ENCODE measurements around the gene CFAP46.
"Not testable (repeated sequence)": the region's sequence is repeated elsewhere in the genome, so short reads cannot be mapped to it uniquely, and the experiment has no call there.

Gene CFAP46

DNA sequence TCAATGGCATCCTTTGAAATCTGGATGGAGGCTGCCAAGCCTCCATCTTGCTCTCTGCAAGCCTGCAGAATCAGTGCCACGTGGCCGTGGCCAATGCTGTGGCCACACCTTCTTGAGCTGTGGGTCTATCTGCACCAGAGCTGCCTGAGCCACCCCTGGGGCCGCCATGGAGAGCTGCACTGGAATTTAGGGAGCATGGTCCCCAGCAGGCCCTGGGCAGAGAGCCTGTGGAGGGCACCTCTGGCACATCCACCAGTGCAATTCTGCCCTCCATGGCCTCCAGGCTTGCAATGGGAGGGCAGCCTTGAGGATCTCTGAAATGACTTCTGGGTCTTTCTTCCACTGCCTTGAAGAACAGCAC, 100.8 kb downstream of the CFAP46 start:
- DNase-seq, result no peak

DNA sequence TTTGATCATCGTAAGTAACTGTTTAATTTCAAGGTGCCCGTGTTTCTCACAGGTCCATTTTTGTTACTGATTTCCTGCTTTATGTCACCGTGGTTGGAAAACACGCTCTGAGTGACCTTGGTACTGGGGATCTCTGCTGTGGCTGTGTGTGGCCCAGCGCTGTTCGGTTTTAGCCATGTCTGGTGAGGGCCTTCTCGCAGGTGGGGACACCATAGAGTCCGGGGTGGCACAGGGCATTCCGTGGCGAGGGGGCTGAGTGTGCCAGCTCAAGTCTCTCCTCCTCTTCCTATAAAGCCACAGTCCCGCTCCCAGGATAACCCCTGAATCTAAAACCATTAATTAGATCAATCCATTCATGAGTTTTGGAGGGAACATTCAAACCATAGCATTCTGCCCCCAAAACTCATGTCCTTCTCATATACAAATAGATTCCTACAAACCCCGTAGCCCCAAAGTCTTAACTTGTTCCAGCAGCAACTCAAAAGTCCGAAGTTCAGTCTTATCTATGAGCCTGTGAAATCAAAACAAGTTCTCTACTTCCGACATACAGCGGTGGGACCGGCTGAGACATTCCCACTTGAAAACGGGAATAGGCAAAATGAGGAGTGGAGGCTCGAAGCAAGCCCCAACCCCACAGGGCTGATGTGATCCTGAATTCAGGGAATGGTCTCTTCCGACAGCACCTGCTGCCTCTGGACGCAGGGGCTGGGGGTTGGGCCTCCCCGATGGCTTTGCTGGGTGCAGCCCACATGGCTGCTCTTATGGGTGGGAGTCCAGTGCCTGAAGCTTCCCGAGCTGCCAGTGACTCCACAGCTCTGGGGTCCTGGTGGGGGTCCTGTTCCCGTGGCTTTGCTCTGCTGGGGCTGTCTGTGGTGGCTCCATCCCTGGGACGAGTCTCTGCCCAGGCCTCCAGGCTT, 101.4 kb downstream of the CFAP46 start:
- DNase-seq, result no peak

DNA sequence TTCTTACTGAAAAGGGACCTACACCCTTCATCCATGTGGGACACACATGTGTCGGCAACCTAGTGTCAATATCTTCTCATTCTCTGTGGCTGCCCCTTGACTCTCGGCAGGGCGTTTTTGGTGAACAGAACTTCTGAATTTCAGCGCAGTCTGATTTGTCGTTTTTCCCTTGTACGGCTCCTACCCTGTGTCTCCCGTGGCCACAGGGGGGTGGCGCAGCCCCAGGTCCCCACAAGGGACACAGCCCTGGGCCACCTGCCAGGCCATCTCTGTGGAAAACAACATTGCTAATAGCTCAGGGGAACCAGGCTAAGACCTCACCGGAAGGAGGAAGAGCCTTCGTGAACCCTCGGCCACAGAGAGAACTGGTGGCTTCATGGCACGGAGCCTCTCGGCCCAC, 103.3 kb downstream of the CFAP46 start:
- no peak for DNase-seq

DNA sequence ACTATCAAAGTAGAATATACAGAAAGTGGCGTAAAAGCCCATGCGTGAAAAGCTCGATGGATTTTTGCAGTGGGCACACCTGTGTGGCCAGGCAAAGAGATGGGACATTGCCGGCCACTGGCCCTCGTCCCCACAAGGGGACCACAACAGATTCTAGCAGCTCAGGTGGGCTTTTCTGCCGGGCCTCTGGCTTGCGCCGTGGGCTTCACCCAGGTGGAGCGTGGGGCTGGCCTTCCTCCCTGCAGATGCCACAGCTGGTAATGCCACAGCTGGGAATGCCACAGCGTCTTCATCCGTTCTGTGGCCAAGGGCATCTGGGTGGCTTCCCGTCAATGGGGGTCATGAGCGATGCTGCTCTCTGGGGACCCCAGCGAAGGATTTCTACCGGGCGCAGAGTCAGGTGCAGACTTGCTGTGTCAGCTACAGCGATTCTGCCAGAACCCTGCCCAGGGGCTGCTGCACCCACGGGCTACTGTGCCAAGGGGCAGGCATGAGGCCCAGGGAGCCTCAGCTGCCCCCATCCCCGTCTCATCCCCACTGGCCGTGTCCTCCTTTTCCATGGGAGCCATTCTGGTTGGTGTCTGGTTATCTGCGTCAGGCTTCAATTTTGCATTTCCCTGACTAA, 103.9 kb downstream of the CFAP46 start:
- no peak for DNase-seq

DNA sequence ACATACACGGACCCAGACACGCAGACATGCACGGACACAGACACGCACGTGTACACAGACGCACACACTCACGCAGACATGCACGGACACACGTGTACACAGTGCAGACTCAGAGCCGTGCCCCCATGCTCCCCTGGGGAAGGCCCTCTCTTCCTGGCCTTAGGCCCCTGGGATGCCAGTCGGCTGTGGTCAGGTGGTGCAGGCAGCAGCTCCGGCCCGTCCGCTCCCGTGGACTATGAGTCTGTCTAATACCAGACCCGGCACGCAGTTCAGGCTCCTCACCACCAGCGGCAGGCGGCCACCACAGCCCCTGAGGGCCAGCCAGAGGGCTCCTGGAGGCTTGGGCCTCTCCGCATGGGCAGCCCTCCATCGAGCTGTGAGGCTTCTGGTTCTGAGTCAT, 104.5 kb downstream of the CFAP46 start:
- DNase-seq, result no peak

DNA sequence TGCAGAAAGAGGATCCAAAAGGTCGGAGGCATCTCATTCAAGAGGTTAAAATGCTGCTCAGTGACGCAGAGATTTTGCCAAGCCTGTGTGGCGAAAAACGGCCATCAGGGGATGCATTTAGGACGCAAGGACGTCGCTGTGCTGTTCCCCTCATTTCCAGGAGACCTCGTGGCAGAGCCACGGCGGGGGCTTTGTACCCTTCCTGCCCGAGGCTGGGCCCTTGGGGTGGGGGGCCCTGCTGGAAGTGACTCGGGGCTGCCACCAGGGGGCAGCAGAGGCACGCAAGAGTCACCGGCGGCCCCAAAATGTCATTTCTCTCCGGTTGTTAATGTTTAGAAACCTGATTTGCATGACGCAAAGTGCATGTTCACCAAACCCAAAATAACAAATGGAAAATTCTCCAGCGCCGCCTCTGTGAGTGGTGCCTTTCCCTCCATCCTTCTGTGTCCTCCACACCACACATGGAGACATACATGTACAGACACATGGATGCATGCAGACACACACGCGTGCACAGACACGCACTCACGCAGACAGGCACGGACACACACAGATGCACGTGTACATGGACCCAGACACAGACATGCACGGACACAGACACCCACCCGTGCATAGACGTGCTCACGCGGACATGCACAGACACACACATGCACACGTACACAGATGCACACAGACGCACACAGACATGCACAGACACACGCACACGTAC, 105.4 kb downstream of the CFAP46 start:
- peak; percentile 32 for DNase-seq

DNA sequence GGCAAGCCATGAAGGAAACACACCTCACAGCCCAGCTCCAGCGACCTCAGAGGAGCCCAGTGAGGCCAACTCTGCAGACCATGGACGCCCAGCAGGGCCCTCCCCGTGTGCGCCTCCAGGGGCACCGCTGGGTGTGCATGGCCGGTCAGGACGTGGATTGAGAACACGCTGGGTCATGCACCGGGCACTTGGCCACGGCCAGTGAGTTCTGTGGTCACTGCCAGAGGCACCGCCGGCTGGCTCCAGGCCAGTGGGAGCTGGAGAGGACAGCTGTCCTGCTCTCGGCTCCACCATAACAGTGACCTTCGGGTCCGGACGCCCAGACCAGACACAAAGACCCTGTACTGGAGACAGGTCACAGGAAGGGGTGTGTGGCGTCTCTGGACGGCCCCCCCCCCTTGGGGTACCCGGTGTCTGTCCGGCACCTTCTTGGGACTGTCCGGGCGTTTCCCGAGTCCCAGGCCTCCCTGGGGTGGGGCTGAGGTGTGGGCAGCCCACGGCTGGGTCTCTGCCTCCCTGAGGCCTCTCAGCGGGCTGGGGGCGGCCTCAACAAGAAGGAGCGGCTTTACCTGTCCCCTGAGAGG, 106.0 kb downstream of the CFAP46 start:
- no peak for DNase-seq

DNA sequence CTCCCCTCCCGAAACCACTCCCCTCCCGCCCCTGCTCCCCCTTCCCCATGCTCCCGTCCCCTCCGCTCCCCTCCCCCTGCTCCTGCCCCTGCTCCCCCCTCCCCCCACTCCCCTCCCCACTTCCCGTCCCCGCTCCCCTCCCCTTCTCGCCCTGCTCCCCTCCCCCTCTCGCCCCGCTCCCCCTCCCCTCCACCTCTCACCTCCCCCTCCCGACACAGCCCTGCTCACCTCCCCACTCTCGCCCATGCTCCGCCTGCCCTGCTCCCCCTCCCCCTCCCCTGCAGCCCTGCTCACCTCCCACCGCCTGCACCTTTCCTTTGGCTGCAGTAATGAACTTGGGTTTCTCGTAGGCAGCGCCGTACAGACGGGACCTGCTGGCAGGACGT, 106.5 kb downstream of the CFAP46 start:
- no peak for DNase-seq

DNA sequence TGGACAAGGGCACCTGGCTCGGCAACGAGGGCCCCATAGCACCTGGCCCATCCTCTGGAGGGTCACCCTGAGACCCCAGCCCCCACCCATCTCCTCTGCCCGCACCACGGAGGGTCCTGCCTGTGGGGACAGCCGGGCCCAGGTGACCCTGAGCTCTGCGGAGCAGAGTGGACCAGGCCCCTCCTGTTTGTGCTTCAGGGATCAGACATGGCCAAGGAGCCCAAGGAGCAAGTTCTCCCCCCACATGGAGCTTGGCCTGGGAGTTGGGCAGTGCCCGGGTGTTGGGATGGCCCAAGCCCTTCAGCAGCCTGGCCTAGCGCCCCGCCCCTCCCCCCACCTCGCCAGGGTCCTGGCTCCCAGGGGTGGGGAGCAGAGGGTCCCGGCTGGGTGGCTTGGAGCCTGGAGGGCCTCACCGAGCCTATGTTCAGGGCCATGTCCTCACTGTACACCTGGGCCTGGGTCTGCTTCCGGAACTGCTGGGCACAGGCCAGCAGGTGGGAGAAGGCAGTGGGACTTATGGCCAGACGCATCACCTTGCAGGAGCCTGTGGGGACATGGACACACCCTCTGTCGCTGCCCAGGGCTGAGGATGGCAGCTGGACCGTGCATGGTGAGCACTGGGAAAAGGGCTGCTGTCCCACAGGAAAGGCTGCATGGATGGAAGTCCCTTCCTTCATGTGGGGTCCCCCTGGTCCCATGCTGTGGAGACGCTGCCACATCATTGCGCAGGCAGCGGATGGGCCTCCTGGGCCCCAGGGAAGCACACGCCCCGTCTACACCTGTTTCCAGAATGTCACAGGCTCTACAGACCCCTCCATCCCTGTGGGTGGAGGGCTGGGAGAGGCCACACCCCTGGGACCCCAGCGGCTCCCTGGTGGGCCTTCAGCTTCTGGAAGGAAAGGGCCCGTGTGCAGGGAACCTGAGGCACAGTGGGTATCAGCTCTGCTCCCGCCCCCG, 107.2 kb downstream of the CFAP46 start:
- no peak for DNase-seq

DNA sequence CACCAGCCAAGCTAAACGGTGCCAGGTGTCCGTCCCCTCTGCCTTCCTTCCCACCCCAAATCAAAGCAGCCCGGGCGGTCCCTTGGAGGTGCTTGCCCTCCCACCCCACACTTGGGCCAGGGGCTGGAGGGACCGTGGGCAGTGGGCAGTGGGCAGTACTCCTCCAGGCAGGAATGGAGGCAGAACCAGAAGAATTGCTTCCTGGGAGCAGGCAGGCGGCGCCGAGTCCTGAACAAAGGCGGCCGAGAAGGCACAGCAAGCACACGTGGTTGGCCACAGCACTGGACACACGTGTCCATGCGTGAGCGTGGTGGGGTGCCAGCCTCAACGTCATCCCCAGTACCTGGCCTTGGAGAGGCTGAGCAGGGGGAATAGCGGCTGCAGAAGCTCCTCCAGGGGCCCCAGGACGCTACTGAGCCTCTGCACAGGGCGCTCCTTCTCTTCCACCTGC, 108.0 kb downstream of the CFAP46 start:
- DNase-seq, result no peak

DNA sequence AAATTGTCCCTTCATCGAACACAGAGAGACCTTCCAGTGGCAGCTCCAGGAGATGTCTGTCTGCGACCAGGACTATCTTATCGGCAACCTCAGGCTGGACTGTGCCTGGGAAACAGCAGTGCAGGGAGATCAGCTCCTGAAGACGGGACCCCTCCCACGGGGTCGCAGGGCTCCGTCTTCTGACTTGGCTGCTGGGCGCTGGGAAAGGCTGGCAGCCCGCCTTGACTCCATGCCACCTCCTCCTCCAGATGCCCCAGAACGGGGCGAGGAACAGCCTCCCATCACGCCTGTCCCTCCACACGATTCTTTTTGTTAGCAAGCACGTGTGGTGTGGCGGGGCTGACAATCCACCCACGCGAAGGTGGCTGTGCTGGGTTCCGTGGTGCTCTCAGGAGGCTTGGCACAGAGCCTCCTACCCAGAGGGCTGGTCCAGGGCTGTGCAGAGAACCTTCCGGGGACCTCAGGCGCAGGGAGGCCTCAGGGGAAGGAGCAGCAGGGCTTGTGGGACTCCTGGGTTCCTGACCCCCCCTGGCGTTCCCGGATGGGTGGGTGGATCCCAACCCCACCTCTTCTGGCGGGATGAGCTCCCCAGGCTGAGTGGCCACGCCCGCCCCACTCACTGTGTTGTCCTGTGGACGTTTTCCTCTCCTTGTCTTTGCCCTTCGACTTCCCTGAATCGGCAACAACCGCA, 108.8 kb downstream of the CFAP46 start:
- DNase-seq, result no peak

DNA sequence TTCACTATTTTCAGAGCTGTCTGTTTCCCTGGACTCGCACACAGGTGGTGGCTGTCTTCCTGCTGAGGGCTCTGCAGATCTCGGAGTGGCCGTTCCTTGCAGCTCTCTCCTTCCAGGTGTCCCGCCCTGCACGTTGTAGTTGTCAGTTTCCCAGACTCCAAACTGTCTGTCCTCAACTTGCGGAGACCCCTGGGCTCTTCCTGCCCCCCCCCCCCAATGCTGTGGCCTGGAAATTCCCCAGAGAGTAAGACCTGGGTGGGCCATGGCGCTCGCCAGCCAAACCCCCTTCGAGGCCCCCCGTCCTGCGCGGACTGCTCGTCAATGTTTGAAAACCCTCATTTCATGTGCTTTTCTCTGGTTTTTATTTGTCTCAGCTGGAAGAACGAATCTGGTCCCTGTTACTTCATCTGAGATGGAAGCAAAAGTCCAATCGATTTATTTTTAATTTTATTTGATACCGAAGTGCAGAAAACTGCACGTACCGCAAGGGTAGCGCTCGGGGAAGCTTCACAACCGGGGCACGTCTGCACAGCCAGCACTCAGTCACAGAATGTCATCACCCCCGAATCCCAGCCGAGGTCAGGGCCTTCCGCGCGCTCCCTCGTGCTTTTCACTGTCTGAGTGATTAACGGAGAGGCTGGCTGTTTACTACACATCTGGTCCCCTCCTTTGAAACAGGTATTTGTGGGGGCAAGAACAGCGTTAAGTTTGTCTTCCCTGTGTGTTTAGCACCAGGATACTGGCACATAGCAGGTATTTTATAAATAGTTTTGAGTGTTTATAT, 110.0 kb downstream of the CFAP46 start:
- DNase-seq, result no peak

DNA sequence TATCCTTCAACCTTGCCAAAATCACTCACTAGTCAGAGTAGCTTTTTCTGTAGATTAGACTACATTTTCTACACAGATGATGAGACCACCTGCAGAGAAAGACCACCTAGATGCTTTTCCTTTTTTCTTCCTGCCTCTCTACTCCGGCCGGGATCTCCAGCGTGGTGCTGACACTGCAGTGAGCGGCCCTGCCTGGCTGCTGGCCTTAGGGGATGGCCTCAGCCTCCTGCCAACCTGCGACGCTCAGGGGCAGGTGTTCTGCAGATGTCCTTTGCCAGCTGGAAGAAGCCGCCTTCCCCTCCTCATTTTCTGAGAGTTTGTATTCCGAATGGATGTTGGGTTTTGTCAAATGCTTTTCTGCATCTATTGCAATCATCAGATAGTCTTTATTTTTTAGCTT, 113.0 kb downstream of the CFAP46 start:
- no peak for DNase-seq

DNA sequence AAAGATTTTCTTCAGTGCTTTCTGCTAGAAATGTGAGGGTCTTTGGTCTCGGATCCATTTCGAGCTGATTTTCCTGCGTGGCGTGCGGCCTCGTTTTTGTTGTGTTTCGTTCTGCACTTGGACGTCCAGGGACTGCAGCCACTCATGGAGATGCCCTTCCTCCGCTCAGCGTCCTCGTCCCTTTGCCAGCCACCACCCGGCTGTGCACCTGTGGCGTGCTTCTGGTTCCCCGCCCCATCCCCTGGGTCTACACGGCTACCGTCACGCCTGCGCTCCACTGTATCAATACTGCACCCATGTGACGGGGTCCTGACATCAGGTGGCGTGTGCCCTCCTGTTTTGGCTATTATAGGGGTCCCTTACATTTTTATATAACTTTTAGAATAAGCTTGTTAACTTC, 113.7 kb downstream of the CFAP46 start:
- no peak for DNase-seq

DNA sequence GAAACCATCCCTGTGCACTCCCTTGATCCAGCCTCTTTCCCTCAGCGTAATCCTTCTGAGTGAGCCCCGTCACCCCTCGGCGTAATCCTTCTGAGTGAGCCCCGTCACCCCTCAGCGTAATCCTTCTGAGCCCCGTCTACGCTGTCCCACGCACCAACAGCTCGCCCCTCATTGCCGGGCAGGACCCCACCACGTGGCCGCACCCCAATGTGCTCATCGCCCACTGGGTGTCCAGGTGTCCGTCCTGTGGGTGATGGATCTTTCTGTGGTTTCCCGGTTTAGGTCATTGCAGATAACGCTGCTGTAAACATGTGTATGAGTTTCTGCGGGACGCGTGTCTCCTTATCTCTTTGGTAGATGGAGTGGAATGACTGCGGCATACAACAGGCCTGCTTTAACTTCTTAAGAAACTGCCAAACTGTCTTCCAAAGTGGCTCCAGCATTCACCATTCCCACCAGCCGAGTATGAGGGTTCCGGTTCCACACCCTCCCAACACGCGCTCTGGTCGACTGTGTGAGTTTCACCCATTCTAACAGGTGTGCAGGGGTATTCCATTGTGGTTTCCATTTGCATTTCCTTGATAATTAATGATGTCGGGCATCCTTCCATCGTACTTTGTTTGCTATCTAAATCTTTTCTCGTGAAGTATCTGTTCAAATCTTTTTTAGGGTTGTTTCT, 114.4 kb downstream of the CFAP46 start:
- no peak for DNase-seq

DNA sequence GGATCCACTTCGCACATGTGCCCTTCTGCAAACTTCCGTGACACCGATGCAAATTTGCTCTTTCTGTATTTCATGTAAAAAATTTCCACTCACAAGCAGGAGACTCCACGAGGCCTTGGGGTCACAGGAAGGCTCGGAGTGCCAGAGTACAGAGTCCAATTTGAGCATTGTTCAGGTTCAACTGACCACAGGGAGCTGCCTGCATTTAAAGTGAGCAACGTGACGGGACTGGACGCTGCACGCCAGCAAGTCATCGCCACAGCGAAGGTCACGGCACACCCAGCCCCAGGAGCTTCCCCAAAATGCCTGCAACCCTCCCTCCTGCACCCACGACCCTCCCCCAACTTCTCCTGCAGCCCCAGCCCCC, 115.0 kb downstream of the CFAP46 start:
- no peak for DNase-seq

DNA sequence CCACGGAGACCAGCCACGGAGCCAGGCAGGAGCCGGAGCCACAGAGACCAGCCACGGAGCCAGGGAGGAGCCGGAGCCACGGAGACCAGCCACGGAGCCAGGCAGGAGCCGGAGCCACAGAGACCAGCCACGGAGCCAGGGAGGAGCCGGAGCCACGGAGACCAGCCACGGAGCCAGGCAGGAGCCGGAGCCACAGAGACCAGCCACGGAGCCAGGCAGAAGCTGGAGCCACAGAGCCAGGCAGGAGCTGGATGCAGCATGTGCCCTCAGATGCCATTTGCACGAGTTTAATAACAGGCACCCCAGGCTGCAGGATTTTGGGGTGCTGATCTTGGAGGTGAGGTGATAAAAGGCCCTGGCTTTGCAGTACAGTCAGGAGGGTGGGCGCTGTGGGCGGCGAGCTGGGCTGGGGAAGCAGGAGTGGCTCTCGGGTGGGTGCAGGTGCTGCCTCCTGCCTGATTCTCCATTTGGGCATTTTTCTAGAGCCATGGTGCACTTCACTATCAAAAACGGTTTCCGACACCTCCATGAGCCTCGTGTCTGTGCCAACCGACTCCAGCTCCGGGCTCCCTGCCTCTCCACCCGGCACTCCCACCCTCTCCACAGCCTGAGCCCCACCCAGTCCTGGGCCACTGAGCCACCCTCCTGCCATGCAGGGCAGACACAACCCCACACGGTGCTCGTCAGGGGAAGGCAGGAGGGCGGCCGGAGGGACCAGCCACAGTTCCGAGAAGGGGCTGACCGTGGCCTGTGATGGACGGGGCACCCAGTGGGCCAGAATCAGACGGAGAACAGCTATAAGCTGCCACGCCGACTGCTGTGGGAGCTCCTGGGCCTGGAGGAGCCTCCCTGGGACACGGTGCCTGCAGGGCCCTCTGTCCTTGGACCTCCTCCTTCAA, 115.6 kb downstream of the CFAP46 start:
- no peak for DNase-seq

DNA sequence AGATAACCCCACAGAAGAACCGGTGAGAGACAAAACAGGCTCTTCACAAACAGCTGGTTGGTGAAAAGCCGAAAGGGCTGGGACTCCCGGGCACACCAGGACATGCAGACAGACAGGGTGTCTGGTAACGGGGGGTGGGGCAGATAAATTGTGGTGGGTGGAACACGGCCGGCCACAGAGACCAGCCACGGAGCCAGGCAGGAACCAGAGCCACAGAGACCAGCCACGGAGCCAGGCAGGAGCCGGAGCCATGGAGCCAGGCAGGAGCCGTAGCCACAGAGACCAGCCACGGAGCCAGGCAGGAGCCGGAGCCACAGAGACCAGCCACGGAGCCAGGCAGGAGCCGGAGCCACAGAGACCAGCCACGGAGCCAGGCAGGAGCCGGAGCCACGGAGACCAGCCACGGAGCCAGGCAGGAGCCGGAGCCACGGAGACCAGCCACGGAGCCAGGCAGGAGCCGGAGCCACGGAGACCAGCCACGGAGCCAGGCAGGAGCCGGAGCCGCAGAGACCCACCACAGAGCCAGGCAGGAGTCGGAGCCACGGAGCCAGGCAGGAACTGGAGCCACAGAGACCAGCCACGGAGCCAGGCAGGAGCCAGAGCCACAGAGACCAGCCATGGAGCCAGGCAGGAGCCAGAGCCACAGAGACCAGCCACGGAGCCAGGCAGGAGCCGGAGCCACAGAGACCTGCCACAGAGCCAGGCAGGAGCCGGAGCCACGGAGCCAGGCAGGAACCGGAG, 116.4 kb downstream of the CFAP46 start:
- DNase-seq, result not testable (repeated sequence)

Data from activated gamma-delta T cell treated with Interleukin-2 at 50 U/mL for 16 hours (primary cell).